GM20000 (cell line): Measurements from ENCODE around the gene NFIX.

Source experiments
- DNase-seq: peaks from one replicate; pipeline ENCODE4 v3.0.0; 2012; ENCODE audit warnings: low spot score
- TF ChIP-seq, protein P1 (sequence below): IDR thresholded peaks from 2 replicates; pipeline ENCODE4 v1.5.1; 2012; ENCODE audit warnings: mild to moderate bottlenecking, control low read depth; ENCODE audit errors: extremely low read depth, missing control alignments

NFIX gene

GRCh38 chr19:13092158-13092543 is 96.9 kb downstream of the NFIX start:
- no peak for DNase-seq
- TF ChIP-seq, protein P1, sequence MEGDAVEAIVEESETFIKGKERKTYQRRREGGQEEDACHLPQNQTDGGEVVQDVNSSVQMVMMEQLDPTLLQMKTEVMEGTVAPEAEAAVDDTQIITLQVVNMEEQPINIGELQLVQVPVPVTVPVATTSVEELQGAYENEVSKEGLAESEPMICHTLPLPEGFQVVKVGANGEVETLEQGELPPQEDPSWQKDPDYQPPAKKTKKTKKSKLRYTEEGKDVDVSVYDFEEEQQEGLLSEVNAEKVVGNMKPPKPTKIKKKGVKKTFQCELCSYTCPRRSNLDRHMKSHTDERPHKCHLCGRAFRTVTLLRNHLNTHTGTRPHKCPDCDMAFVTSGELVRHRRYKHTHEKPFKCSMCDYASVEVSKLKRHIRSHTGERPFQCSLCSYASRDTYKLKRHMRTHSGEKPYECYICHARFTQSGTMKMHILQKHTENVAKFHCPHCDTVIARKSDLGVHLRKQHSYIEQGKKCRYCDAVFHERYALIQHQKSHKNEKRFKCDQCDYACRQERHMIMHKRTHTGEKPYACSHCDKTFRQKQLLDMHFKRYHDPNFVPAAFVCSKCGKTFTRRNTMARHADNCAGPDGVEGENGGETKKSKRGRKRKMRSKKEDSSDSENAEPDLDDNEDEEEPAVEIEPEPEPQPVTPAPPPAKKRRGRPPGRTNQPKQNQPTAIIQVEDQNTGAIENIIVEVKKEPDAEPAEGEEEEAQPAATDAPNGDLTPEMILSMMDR = no peak

DNA sequence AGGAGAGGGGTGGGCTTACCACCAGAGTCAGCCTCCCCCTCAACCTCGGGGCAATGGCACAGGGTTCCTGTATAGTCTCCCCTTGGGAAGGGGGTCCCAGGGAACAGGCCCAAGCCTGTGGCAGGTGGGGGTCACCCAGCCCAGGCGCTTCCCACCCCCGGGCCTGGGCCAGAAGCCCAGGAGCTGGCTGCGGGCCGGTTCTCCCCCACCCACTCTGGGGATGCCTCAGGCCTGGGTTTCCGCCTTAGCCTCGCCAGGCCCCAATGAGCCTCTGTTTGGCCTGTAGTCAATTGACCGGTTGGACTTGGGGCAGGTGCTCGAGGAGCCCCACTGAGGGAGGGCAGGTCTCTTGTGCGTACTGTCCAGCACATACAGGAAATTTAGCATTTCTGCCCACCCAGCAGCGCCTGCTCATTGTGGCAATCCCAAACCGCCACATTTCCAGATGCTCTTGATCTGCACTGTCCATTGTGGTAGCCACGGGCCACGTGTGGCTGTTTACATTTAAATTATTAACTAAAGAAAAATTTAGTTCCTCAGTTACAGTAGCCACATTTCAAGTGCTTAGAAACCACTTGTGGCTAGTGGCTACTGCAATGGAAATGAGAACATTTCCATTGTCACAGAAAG is 97.4 kb downstream of the NFIX start:
- no peak for DNase-seq
- TF ChIP-seq, protein P1 = no peak

- peak; percentile 96 for DNase-seq
- TF ChIP-seq, protein P1 = peak; percentile 83
Measured at GRCh38 chr19:13093407-13094105, 98.3 kb downstream of the NFIX start.

DNA sequence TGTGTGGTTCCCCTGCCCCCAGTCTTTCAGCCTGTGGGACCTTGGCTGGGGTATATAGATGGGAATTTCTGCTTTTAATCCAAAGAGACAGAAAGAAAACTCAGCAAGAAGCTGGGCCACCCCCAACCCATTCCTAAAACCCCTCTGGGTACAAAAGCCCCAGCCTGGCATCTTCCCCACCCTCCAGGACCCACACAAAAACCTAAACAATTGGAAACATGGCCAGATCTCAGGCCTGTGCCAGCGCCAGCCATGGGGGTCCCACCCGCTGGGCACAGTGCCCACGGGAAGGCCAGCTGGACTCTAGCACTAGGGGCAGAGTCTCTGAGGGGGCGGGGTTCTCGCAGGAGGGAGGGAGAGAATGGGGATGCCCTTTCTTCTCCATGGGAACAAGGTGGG is 98.8 kb downstream of the NFIX start:
- TF ChIP-seq, protein P1 = no peak
- DNase-seq = no peak

DNA sequence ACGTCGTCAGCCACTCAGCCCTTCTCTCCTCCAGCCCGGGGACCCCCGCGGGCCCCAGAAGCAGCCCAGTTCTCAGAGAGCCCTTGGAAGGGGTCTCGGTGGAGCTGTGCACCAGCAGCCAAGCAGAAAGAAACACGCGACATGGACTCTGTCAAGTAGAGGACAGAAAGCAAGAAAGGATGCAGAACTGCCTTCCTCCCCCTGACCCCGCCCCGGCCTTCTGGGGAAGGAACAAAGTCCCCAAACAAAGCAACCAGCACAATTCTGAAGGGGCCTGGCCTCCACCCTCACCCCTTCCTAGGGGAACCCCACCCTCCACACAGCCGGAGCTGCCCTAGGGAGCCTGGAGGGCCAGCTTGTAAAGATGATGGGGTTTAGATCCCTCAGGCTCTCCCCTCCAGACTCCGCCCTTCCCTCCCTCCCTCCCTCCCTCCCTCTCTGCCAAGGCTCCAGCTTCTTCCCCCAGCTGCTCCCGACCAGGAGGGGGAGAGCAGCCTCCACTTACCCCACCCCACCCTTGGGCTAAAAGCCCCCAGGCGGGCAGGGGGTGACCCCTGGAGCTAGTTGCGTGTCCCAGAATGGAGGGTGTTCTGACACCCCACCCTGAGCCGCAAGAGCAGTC is 99.6 kb downstream of the NFIX start:
- TF ChIP-seq, protein P1 = no peak
- peak; percentile 76 for DNase-seq

DNA sequence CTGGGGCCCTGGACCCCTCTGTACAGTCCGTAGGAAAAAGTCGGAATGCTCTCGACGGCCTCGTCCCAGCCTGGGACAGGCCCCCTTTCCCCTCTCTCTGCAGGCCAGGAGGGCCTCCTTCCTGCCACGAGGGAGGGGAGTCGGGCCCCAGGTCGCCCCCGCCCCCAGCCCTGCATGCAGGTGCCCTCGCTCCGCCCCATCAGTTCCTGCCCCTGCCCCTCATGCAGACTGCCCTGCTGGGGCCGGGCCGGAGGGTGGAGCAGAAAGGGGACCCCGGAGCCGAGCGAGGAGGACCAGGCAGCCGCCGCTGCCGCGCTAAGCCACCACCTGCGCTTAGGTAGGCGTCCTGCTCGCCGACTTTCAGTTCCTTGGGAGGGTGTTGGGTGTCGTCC is 100.1 kb downstream of the NFIX start:
- TF ChIP-seq, protein P1 = no peak
- peak; percentile 69 for DNase-seq
